ENCODE measurements around the gene ZNRF4.

Gene ZNRF4

GRCh38 chr19:5484398-5485285 is 29.4 kb downstream of the ZNRF4 start (continued):
- TF ChIP-seq PRDM1 (tag by site-specific recombination; IDR thresholded peaks at IDR 0.05) = no peak
- TF ChIP-seq GLIS1 (tag by site-specific recombination; IDR thresholded peaks at IDR 0.05) = peak; percentile 85
- no peak for TF ChIP-seq ZNF132 (tag by site-specific recombination; IDR thresholded peaks at IDR 0.05; ENCODE audit: borderline replicate concordance)
- TF ChIP-seq SCRT2 (tag by site-specific recombination; IDR thresholded peaks at IDR 0.05) = peak; percentile 48; the same call in 1 of the 2 replicates
- TF ChIP-seq ZIC2 (tag by site-specific recombination; IDR thresholded peaks at IDR 0.05) = peak; percentile 80
- no peak for TF ChIP-seq ZNF629 (tag by site-specific recombination; IDR thresholded peaks at IDR 0.05)
- peak; percentile 15; the same call in 1 of the 2 replicates for TF ChIP-seq SCRT1 (tag by site-specific recombination; IDR thresholded peaks at IDR 0.05; ENCODE audit: borderline replicate concordance)
- TF ChIP-seq ZNF600 (tag by site-specific recombination; IDR thresholded peaks at IDR 0.05) = peak; percentile 72; the same call in 1 of the 2 replicates
- no peak for TF ChIP-seq ZNF16 (tag by site-specific recombination; IDR thresholded peaks at IDR 0.05; ENCODE audit: low read depth)
- no peak for TF ChIP-seq BCL11B (tag by site-specific recombination; IDR thresholded peaks at IDR 0.05; ENCODE audit: low read depth)
- no peak for TF ChIP-seq ZNF426 (tag by site-specific recombination; IDR thresholded peaks at IDR 0.05)
- TF ChIP-seq ZFP41 (tag by site-specific recombination; IDR thresholded peaks at IDR 0.05; ENCODE audit: borderline replicate concordance) = no peak
- TF ChIP-seq SP2 (tag by site-specific recombination; IDR thresholded peaks at IDR 0.05) = no peak
- TF ChIP-seq ZNF48 (tag by site-specific recombination; IDR thresholded peaks at IDR 0.05) = no peak
- no peak for TF ChIP-seq ZNF830 (tag by site-specific recombination; IDR thresholded peaks at IDR 0.05; ENCODE audit: low read depth)
- TF ChIP-seq PRDM2 (tag by site-specific recombination; IDR thresholded peaks at IDR 0.05; ENCODE audit: borderline replicate concordance) = no peak
- TF ChIP-seq ZFHX2 (tag by site-specific recombination; conservative IDR thresholded peaks at IDR 0.05) = peak; percentile 93
- TF ChIP-seq ZNF549 (tag by site-specific recombination; IDR thresholded peaks at IDR 0.05) = no peak
- TF ChIP-seq KLF8 (tag by site-specific recombination; IDR thresholded peaks at IDR 0.05) = no peak
- no peak for TF ChIP-seq ZNF221 (tag by site-specific recombination; IDR thresholded peaks at IDR 0.05; ENCODE audit: borderline replicate concordance)
- 0 out of 2 replicates have a peak, but pooled peaks have one; percentile 22 for TF ChIP-seq ZNF398 (tag by site-specific recombination; IDR thresholded peaks at IDR 0.05)
- TF ChIP-seq ZNF518A (tag by site-specific recombination; conservative IDR thresholded peaks at IDR 0.05; ENCODE audit: low read depth) = no peak
- TF ChIP-seq HIC1 (tag by site-specific recombination; IDR thresholded peaks at IDR 0.05) = no peak
- TF ChIP-seq ZNF24 (tag by site-specific recombination; IDR thresholded peaks at IDR 0.05) = no peak

All from HEK293 (cell line).